ENCODE results near the gene TCF4.

DNA sequence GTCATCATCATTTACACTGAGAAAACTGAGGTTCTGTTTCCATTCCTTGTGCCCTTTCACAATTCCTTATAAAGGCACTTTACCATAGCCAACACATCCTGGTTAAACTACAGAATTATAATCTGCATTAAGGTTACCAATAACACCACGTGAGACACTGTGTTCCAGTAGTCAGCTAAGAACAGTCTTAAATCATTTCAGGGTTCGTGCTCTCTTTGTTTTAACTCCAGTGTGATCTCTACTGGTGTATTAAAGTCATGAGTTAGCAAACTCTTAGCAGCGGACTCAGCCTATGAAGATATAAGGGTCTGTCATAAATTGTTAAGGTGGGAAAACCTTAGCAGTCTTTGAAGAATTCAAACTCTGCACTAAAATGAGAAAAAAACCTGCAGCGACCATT, 53.0 kb downstream of the TCF4 start:
- TF ChIP-seq TAF1 (IDR thresholded peaks at IDR 0.05; ENCODE audit: low read depth, low read length) (no peak), POLR2A (IDR thresholded peaks at IDR 0.05; ENCODE audit: low read depth, low read length) (no peak), PAX5 (IDR thresholded peaks at IDR 0.05; ENCODE audit: insufficient read depth, low read length, severe bottlenecking) (no peak), POLR2AphosphoS5 (IDR thresholded peaks at IDR 0.05; ENCODE audit: low read depth, low read length) (no peak)
